Fibroblast of skin of right quadriceps (primary cell): ENCODE data around the gene ASAP2.

ENCODE experiments used
- DNase-seq: peaks from one replicate; pipeline ENCODE4 v3.0.0-alpha.2; 2013

ASAP2 gene

DNA sequence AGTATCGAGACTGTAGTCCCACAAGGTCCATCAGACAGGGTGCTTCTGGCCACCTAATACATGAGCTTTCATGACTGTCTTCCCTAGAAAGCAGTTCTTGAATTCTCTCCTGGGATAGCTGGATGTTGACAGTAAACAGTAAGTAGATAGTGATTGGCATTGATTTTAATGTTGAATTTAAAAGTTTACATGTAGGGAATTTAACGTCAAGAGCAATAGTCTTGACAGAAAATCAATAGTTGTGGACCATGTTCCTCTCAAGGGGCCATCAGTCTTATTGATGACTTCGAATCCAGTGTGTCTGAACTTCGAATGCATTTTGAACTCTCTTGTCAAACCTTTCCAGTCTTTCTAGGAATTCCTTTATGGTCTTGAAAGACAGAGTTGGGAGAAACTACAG is 152.9 kb downstream of the ASAP2 start:
- no peak for DNase-seq

DNA sequence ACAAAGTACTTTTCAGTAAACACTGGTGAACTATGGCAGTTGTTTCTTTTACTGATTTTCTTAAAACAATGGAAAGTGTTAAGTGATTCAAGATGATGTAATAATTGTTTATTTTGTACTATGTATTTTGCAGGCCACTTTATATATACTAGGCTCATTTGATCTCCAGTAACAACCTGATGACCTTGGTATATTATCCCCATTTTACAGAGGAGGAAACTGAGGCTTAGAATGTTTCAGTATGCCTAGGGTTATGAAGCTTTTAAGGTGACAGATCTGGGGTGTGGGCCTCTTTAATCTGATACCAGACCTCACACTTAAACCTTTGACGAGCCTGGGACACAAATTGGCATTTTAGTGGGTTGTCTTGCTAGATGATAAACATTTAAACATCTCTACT is 153.5 kb downstream of the ASAP2 start:
- DNase-seq, result no peak

DNA sequence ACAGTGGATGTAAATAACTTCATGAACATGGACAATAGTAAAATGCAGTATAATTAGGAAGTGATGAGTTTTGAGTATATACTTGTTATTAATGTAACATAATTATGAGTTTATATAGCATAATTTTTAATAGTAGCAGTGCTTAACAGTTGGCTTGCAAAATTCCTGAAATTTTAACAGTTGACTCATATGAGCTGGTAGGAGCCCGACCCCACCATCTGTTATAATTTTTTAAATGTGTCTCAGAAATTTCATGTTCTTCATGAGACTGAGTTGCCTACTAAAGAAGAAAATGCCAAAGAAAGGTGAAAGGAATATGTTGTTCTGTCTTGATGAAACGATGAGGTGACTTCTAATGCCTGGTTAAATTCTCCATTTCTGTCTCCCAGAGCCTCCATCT is 154.1 kb downstream of the ASAP2 start:
- DNase-seq, result peak; percentile 40

DNA sequence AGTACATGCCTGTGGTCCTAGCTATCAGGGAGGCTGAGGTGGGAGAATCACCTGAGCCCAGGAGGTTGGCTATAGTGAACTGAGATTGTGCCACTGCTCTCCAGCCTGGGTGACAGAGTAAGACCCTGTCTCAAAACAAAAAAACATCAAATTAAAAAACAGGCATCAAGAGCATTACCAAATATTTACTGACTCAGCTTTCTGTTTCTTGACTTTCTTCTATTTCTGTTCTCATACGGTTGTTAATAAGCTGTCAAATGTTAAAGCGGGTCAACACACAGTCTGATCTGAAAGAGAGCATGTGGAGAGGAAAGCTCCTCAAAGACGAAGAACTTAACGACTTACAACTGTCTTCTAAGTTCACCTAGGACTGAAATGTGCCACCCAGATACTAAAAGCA is 157.8 kb downstream of the ASAP2 start:
- no peak for DNase-seq

DNA sequence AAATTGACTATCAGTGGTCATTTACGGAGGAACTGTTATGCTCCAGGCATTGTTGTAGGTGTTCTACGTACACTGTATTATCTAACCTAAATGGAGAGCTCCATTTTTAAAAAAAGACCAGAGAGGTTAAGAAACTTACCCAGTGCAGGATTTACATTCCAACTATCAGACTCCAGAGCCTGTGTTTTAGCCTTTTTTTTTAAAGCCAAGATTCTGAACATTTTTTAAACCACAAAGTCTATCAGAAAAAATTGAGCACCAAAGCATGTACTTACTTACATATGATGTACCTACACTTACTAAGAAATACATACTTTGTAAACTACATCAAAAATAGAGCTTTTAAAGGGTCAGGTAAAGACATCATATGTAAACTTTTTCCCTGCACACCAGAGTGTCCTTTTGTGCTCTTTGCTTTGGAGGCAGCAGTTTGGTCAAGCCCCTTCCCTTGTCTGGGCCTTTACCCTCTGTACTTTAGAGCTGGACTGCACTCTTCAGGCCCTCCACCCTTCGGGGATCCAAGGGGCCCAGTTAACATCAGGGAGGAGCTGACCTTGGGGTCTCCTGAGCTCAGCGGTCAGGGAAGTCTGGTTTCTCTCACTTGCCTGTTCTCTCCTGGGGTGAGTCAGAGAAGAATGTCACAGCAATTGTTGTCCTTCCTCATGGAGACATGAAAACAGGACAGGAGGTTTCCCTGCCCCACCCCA is 158.3 kb downstream of the ASAP2 start:
- no peak for DNase-seq

DNA sequence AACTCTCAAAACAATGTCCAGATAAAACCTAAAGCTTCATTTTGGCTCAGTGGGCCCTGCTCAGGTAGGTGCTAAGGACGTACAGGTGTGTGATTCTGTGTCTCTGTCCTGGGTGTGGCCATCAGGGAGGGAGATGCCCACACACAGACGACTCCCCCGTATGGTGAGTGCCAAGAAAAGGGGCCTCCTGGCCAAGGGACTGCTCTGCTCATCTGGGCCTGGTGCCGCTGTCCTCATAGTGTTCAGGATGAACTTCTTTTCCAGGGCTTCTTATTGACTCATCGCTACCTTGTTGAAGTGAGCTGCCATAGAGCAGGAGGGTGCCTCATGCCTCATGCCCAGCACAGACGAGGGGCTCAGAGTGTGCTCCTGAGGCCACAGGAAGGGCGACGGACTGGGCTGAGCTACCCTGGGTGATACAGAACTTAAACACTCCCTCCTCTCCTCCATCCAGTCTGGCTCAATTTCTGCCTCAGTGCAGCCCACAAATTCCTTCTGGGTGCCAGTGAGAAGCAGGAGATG is 158.9 kb downstream of the ASAP2 start:
- no peak for DNase-seq

DNA sequence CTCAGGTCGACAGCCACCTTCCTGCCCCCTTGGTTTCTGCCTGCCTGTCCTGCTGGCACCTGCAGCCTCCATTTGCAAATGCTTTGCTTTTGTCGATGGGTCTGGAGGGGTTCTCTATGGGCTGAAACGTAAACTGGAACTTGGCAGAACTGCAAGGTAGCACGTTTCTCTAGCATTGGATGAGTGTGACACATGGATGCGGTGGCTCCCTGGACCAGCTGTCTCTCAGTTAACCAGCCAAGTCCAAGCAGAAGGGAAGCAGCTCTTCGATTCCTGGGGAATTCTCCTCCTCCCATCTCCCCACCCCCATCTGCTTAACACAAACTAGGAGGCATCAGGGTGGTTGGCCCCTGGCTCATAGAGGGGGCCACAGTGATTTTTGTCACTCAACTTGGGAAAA is 159.4 kb downstream of the ASAP2 start:
- DNase-seq, result no peak

DNA sequence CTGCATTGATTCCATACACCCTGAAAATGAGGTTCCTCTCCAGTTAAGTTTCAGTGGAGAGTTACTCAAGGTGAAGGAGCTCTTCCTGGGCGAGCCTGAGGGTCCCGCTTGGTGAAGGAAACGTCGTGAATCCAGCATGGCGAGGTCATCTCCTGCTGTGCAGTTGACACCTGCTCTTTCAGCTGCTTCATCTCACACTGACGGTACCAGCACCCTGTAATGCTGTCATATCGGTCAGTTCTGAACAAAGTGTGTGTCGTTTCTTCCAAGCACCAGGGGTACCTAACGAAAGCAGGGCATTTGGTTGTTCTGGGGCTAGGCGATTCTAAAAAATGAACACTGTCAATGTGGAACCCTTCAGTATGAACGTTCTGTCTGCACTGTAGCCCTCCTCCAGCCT is 164.1 kb downstream of the ASAP2 start:
- no peak for DNase-seq

DNA sequence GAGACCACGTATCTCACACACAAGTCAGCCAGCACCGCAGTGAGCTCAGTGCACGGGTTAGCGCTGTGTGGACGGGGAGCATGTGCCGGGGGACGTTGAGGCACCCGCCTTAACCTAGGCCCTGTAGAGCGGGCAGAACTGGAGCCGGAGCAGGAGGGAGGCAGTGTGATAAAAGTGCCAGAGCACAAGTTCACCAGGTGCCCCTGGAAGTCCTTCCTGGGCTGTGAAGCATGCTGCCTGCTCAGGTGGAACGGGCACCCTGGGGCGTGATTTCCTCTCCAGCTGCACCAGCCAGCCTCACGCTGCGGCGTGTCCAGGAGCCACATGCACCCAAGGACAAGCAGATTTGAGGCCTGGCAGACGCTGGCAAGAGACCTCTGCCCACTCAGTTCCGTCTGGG is 166.4 kb downstream of the ASAP2 start:
- DNase-seq, result no peak

DNA sequence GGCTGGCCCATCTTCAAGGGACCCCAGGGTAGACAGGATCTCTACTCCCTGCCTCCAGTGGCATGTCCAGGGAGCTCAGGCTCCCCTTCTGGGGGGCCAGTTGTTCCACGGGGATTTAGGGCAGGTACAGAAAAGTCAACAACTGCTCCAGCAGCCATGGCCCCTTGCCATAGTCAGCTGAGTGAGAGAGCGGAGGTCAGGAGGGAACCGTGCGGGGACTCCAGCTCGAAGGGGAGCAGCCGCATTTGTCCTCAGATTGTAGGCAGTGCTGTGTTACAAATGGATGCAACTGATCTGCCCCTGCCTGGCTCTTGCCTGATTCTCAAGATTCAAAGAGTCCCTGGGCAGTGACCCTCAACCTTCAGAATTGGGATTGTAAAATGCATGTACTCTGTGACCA is 166.9 kb downstream of the ASAP2 start:
- DNase-seq, result no peak

DNA sequence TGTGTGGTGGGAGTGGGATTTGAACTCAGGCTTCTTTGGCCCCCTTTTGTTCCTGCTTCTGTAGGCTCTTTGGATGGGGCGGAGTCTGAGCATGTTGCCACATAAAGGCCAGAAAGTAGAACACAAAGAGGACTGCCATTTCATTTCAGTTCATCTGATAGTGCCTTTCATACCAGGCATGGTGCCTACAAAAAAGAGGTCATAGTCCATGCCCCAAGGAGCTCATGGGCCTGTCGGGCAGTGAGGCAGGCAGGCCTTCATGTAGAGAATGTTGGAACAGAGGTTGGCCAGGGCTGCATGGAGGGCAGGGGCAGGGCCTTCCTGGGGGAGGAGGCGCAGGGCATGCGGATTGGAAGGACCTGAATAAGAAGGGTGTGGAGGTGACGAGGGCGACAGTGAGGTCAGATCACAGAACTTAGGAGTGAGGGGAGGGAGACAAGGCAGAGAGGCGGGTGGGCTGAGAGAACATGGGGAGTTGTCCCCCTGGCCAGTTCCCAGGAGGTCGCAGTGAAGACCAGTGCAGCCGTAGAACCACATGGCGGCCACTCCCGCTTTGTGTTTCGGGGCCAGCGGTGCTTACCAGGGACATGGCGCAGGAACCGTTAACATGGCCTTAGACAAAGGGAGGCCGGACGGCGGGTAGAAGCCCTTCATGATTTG is 167.6 kb downstream of the ASAP2 start:
- no peak for DNase-seq

DNA sequence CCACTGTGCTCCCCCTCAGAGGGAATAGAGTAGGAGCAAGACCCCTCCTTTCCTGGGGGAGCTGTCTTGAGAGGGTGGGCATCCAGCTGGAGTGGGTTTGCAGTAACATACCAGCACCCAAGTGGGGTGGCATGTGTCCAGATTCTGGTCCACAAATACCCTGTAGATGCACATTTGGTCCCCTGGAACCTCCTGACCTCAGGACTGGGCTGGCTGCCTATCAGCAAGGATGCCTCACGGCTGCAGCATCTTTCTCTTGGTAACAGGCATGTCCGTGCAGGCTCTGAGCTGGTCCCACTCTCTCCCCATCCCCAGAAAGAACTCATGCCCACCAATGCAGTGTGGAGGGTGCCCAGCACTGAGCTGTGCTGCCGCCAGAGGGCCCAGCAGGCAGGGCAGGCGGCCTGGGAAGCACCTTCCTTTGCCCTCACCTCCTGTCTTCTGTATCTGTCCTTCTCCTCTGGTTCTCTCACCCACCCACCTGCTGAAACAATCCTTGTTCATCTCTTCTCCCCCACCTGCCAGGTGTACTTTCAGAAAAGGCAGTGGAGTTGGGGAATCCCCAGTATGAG is 169.3 kb downstream of the ASAP2 start:
- no peak for DNase-seq

DNA sequence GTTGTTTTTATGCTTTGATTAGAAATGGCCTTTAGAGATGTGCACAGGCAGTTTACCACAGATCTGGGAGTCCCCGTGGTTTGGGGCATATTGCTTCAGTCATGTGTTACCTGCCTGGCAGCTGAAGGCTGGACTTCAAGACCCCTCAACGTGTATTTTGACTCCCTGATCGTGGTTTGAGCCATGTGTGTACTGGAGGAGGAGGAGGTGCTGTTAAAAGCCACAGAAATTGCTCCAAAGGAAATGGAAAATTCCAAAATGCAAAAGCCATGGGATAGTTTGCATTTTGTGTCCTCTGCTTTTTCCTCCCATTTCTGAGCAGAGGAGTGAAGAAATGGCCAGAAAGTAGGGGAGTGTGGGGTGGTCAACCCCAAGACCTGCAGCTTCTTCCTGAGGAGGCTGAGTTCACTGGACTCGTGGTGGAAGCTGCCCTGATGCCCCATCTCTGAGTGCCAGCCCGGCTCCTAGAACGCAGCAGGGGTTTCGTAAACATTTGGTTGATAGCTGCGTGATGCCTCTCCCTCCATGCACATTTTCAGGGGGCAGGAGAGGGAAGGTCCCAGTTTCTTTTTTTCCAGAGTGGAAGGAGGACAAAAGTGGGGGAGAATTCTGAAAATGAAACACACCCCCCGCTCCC is 171.0 kb downstream of the ASAP2 start:
- no peak for DNase-seq

DNA sequence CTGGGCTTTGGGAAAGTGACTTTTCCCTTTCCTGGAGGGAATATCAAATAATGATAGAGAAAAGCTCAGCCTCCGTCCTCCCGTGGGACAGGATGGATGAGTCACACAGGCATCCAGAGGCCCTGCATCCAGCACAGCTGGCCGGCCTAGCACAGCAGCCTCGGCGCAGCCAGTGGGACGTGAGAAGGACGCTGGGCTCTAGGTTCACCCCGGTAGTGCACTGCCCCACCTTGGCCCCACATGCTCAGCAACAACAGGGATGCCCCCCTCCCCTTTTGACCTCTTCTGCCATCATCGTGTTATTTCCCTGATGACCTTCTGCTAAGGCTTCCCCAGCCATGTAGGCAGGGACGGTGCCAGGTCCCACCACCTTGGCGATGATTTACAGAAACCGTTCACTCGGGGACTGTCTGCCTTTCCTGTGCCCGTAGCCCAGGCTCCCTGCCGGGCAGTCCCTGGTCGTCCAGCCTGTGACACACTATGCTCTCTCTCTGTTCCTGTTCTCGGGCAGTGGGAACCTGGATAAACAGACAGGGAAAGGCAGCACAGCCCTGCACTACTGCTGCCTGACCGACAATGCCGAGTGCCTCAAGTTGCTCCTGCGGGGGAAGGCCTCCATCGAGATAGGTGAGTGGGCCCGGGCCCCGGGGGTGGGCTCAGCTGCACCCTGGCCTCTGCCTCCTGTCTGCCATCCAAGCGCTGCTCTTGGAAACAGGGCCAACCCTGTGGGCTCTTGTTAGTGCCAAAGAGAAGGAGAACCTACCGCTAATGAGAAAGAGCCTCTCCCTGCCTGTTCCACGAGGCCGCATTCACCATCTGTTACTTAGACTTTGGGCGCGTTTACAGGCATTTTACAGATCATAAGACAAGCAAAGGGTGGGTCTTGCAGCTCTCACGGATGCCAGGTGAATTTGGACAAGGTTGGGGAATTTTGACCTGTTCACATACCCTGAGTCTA is 172.1 kb downstream of the ASAP2 start:
- DNase-seq, result peak; percentile 72

DNA sequence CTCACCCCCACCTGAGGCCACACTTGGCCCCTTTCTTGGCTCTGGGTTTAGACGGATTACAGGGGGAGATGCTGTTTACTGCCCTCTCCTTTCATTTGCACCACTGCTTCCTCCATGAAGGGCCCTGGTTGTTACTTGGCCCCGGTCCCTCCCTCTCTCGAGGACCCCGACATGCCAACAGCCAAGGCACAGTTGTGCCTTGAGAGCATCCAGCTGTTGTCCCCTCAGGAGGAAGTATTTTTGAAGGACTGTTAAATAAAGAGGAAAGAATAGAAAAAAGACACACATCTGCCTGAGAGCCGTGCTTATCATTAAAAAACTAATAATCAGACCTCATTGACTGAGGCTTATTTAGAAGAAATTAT is 172.8 kb downstream of the ASAP2 start:
- no peak for DNase-seq

DNA sequence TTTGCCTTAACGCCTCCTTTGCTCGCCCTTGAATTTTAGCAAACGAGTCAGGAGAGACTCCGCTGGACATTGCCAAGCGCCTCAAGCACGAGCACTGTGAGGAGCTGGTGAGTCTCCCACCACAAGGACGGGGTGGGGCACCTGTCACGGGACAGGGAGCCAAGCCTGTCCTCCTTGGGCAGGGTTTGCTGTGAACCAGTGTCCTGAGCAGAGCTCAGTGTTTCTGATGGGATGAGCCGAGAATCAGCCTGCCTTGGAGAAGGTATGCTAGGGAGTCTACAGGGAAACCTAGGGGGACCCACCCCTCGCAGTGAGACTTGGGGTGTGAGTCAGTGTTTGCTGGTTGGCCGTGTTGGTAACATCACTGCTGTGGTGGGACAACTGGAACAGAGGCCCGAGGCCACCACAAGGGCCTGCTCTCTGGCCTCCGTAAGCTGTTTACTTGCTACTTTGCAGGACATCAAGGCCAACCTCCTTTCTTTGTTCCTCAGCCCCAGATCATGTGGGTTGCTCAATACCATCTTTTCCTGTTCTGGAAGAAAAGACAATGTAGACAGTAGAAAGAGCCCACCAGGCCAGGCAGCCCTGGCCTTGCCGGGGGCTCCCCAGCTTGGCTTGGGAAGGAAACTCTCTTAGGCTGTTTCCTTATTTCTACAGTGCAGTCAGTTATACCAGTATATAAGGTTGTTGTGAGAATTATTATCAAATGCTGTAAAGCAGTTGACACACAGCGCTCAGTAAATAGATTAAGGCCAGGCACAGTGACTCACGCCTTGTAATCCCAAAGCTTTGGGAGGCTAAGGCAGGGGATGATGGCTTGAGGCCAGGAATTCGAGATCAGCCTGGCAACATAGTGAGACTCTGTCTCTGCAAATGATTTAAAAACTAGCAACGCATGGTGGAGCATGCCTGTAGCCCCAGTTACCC is 174.4 kb downstream of the ASAP2 start:
- peak; percentile 94 for DNase-seq

DNA sequence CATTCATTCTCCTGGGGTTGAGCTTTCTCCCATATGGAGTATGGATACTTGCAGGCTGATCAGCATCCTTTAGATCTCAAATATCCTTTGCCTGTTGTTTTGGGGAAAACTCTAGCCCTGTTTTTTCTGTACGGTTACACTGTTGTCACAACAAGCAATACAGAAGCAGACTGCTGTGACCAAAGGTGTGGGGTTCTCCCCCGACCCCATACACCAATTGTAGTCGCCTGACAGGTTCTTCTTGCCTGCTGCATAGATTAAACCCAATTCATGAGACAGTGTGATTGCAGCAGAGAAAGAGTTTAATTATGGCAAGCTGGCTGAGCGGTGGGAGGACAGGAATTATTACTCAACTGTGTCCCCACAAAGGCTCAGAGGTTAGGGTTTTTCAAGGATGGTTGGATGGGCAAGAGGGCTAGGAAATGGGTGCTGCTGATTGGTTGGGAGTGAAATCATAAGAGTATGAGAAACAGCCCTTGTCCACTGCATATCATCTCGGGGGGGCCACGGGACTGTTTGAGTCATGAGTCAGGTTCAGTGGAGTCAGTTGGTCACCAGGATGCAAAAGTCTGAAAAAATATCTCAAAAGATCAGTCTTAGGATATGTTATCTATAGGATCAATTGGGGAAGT is 176.1 kb downstream of the ASAP2 start:
- no peak for DNase-seq

DNA sequence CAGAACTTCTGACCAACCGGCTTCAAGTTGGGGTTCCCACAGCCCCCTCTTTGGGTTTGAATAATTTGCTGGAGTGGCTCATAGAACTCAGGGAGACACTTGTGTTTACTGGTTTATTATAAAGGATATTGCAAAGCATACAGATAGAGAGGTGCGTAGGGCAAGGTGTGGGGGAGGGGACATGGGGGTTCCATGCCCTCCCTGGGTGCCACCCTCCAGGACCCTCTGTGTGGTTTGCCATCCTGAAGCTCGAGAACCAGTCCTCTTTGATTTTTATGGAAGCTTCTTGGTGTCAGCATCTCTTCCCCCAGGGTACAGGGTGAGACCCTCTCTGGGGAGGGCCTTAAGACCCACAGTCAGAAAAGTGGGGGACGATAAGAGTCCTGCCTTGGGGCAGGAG is 177.9 kb downstream of the ASAP2 start:
- DNase-seq, result no peak

DNA sequence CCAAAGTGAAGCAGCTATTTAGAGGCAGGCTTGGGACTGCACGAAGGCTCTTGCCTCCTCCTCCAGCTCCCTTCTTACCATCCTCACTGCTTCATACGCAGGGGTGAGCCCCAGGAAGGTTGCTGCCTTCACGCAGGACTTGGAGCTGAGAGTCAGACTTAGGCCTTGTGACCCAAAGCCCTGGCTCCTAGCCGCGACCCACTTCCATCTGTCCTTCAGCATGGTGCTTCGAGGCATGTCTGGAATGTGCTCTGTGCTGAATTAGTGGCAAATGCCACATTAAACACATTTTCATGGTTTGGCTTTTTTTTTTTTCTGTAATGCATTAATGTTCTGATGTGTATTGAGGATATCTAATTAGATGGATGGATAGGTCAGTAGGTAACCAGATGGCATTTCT is 179.2 kb downstream of the ASAP2 start:
- no peak for DNase-seq

DNA sequence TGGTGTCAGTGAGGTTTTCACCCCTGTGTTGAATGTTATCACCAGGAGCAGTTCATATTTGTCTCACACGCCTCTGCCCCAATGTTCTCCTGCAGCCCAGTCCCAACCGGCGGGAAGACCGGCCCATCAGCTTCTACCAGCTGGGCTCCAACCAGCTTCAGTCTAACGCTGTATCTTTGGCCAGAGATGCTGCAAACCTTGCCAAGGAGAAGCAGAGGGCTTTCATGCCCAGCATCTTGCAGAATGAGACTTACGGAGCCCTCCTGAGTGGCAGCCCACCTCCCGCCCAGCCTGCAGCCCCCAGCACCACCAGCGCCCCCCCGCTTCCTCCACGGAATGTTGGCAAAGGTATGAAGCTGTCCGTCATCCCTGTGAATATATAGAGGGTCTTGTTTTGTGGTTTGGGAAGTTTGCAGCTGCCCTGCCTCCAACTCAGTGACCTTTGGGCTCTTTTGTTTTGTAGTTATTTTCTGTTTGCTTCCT is 181.6 kb downstream of the ASAP2 start:
- DNase-seq, result no peak
